ENCODE data around the gene NR2C1.
"Not testable (repeated sequence)": the region's sequence is repeated elsewhere in the genome, so short reads cannot be mapped to it uniquely, and the experiment has no call there.

NR2C1 gene

GRCh38 chr12:94997061-94997460 is 76.4 kb downstream of the NR2C1 start:
- TF ChIP-seq CTCF (IDR thresholded peaks at IDR 0.05; ENCODE audit: low read depth, low read length, missing control alignments), result no peak
- H3K36me3 ChIP-seq (replicated peaks), result peaks cover 7% of the 10 kb centered on the region
- in situ Hi-C loops (cut with HindIII; ENCODE audit: low pct_ligation_motif_present, low sequenced_read_pairs), result no loop called here
- H3K4me3 ChIP-seq (ENCODE audit: low read depth, low read length), result no peak overlapping the region
- H3K27ac ChIP-seq, result no peak overlapping the region
- DNase-seq, result no peak
- H3K27me3 ChIP-seq (replicated peaks), result no peaks in the 10 kb centered on the region

GRCh38 chr12:94994312-94994711 is 79.1 kb downstream of the NR2C1 start:
- DNase-seq, result peak; percentile 74
- Histone ChIP-seq H3K27ac (peak overlapping the region; percentile 16), H3K36me3 (replicated peaks) (peaks cover 4% of the 10 kb centered on the region), H3K4me3 (ENCODE audit: low read depth, low read length) (no peak overlapping the region), H3K27me3 (replicated peaks) (no peaks in the 10 kb centered on the region)
- in situ Hi-C loops (cut with HindIII; ENCODE audit: low pct_ligation_motif_present, low sequenced_read_pairs), result no loop called here
- peak; percentile 22 for TF ChIP-seq CTCF (IDR thresholded peaks at IDR 0.05; ENCODE audit: low read depth, low read length, missing control alignments)

- H3K27me3 ChIP-seq (replicated peaks); H3K36me3 ChIP-seq (replicated peaks); in situ Hi-C loops (cut with HindIII; ENCODE audit: low pct_ligation_motif_present, low sequenced_read_pairs); H3K4me3 ChIP-seq (ENCODE audit: low read depth, low read length); DNase-seq: not testable (repeated sequence)
- H3K27ac ChIP-seq, result peak overlapping the region; percentile 16
Measured at GRCh38 chr12:94993855-94994254, 79.6 kb downstream of the NR2C1 start.

GRCh38 chr12:94990222-94990621 is 83.2 kb downstream of the NR2C1 start:
- Histone ChIP-seq H3K4me3 (ENCODE audit: low read depth, low read length) (no peak overlapping the region), H3K36me3 (replicated peaks) (peaks cover 4% of the 10 kb centered on the region), H3K27me3 (replicated peaks) (no peaks in the 10 kb centered on the region), H3K27ac (no peak overlapping the region)
- in situ Hi-C loops (cut with HindIII; ENCODE audit: low pct_ligation_motif_present, low sequenced_read_pairs), result no loop called here
- no peak for TF ChIP-seq CTCF (IDR thresholded peaks at IDR 0.05; ENCODE audit: low read depth, low read length, missing control alignments)
- DNase-seq, result no peak

- in situ Hi-C loops (cut with HindIII; ENCODE audit: low pct_ligation_motif_present, low sequenced_read_pairs), result no loop called here
- no peak overlapping the region for H3K27ac ChIP-seq
- no peak overlapping the region for H3K4me3 ChIP-seq (ENCODE audit: low read depth, low read length)
- no peaks in the 10 kb centered on the region for H3K27me3 ChIP-seq (replicated peaks)
- no peak for TF ChIP-seq CTCF (IDR thresholded peaks at IDR 0.05; ENCODE audit: low read depth, low read length, missing control alignments)
- no peaks in the 10 kb centered on the region for H3K36me3 ChIP-seq (replicated peaks)
- DNase-seq, result no peak
Measured at GRCh38 chr12:94988471-94988870, 84.9 kb downstream of the NR2C1 start.

- no peak for TF ChIP-seq CTCF (IDR thresholded peaks at IDR 0.05; ENCODE audit: low read depth, low read length, missing control alignments)
- H3K4me3 ChIP-seq (ENCODE audit: low read depth, low read length), result no peak overlapping the region
- H3K36me3 ChIP-seq (replicated peaks), result no peaks in the 10 kb centered on the region
- no peaks in the 10 kb centered on the region for H3K27me3 ChIP-seq (replicated peaks)
- no peak for DNase-seq
- no peak overlapping the region for H3K27ac ChIP-seq
- in situ Hi-C loops (cut with HindIII; ENCODE audit: low pct_ligation_motif_present, low sequenced_read_pairs), result no loop called here
Measured at GRCh38 chr12:94987801-94988200, 85.6 kb downstream of the NR2C1 start.
